ENCODE results near the gene COL13A1.

DNA sequence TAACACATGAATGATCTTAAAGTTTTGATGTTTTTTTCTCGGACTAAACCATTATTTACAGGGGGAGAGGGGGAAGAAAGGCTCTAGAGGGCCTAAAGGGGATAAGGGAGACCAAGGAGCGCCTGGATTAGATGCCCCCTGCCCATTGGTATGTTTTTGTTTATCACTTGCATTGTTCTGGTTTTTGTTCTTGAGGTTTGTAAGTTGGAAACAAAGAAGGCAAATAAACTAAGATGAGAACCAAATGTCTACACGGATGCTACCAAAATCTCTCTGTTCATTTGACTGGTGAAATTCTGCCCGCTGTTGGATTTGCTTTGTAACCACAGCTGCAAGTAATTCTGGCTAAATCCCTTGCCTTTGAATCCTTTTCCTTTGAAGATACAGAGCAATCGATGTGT lies 151.1 kb downstream of the COL13A1 start:
- TF ChIP-seq, protein P1, sequence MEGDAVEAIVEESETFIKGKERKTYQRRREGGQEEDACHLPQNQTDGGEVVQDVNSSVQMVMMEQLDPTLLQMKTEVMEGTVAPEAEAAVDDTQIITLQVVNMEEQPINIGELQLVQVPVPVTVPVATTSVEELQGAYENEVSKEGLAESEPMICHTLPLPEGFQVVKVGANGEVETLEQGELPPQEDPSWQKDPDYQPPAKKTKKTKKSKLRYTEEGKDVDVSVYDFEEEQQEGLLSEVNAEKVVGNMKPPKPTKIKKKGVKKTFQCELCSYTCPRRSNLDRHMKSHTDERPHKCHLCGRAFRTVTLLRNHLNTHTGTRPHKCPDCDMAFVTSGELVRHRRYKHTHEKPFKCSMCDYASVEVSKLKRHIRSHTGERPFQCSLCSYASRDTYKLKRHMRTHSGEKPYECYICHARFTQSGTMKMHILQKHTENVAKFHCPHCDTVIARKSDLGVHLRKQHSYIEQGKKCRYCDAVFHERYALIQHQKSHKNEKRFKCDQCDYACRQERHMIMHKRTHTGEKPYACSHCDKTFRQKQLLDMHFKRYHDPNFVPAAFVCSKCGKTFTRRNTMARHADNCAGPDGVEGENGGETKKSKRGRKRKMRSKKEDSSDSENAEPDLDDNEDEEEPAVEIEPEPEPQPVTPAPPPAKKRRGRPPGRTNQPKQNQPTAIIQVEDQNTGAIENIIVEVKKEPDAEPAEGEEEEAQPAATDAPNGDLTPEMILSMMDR (IDR thresholded peaks at IDR 0.05): no peak
- TF ChIP-seq EP300 (IDR thresholded peaks at IDR 0.05): no peak
- TF ChIP-seq POLR2AphosphoS5 (IDR thresholded peaks at IDR 0.05): no peak
